ENCODE results near the gene LTC4S.

LTC4S gene

GRCh38 chr5:179841621-179842020 lies 47.8 kb downstream of the LTC4S start:
- DNase-seq (ENCODE audit: low read depth in 3 of 3, low spot score in 1 of 3) = no peak

All from stimulated activated CD4-positive, alpha-beta T cell treated with anti-CD3 and anti-CD28 coated beads, TNF-alpha, amount 100 ng/mL, for 1 hour (primary cell).